Immature natural killer cell (primary cell): ENCODE data around the gene PSMD3. TPM values are rescaled to one million over a fixed set of nuclear protein-coding genes. Genes with fewer than 3 reads are reported as not detected.

Source experiments
- DNase-seq, 3 donors: peaks; one replicate each; pipeline ENCODE4 v3.0.0; 2022; ENCODE audit warnings: mixed read lengths in 1 of 3
- H3K27ac Mint-ChIP-seq, 6 donors: one replicate each; pipeline ENCODE4 v1.8.0; 2020; ENCODE audit warnings: mixed read lengths in 6 of 6, mild to moderate bottlenecking in 5 of 6, inconsistent platforms in 4 of 6, moderate library complexity in 3 of 6
- H3K27me3 Mint-ChIP-seq, 3 donors: one replicate each; pipeline ENCODE4 v1.8.0; 2020 to 2021; ENCODE audit warnings: low read depth in 3 of 3, mild to moderate bottlenecking in 3 of 3, mixed read lengths in 3 of 3, moderate library complexity in 3 of 3, inconsistent platforms in 1 of 3
- H3K36me3 Mint-ChIP-seq, 3 donors: one replicate each; pipeline ENCODE4 v1.8.0; 2020; ENCODE audit warnings: mixed read lengths in 3 of 3, inconsistent platforms in 2 of 3, mild to moderate bottlenecking in 2 of 3
- H3K4me1 Mint-ChIP-seq, 2 donors: one replicate each; pipeline ENCODE4 v1.8.0; 2020; ENCODE audit warnings: inconsistent platforms in 2 of 2, mild to moderate bottlenecking in 2 of 2, mixed read lengths in 2 of 2, moderate library complexity in 1 of 2
- H3K4me3 Mint-ChIP-seq, 5 donors: one replicate each; pipeline ENCODE4 v1.8.0; 2020; ENCODE audit warnings: mild to moderate bottlenecking in 5 of 5, mixed read lengths in 5 of 5, inconsistent platforms in 3 of 5, moderate library complexity in 3 of 5
- H3K9me3 Mint-ChIP-seq, 6 donors: one replicate each; pipeline ENCODE4 v1.8.0; 2020; ENCODE audit warnings: mild to moderate bottlenecking in 6 of 6, mixed read lengths in 6 of 6, inconsistent platforms in 4 of 6, moderate library complexity in 3 of 6
- polyA plus RNA-seq, 3 donors: library from polyadenylated mRNA; unstranded; fragments of 300-500 nt; fragmentation: Illumina TruSeq; gene quantifications; one replicate each; pipeline ENCODE4 v1.2.3, GENCODE V29; 2021

The PSMD3 gene
- polyA plus RNA-seq, 3 donors from 2014 or later = 47.0 to 59.1 (median 47.7) TPM

DNA sequence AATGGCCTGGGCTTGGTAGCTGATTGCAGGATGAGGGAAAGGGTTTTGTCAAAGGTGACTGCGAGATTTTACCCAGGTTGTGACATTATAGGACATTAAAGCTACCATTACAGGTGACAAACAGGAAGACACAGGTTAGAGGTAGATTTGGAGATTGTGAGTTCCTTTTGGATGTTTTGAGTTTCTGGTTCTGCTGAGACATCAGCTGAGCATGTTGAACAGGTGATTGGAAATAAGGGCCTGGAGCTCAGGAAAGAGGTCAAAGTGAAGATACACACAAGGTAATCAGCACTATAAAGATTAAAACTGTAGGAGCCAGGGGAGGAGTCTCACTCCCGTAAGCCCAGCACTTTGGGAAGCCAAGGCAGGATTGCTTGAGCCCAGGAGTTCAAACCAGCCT, 11.8 kb upstream of the PSMD3 start:
- Mint-ChIP-seq H3K27ac (peak overlapping the region in 1 of 6 donors; percentile 54), H3K9me3 (no peaks in the 10 kb centered on the region), H3K4me3 (peak overlapping the region in 1 of 5 donors; percentile 7), H3K27me3 (peaks cover 6 to 14% (median 13%) of the 10 kb centered on the region in 3 donors), H3K36me3 (no peaks in the 10 kb centered on the region), H3K4me1 (peaks cover 0 to 30% of the 10 kb centered on the region in 2 donors)
- no peak for DNase-seq

- peak overlapping the region in 1 of 6 donors; percentile 9 for H3K27ac Mint-ChIP-seq
- peaks cover 6 to 14% (median 11%) of the 10 kb centered on the region in 3 donors for H3K27me3 Mint-ChIP-seq
- H3K9me3 Mint-ChIP-seq = no peaks in the 10 kb centered on the region
- peaks cover 0 to 27% of the 10 kb centered on the region in 2 donors for H3K4me1 Mint-ChIP-seq
- H3K36me3 Mint-ChIP-seq = no peaks in the 10 kb centered on the region
- no peak for DNase-seq
- no peak overlapping the region for H3K4me3 Mint-ChIP-seq
Observed at GRCh38 chr17:39969375-39969774, 11.2 kb upstream of the PSMD3 start.

DNA sequence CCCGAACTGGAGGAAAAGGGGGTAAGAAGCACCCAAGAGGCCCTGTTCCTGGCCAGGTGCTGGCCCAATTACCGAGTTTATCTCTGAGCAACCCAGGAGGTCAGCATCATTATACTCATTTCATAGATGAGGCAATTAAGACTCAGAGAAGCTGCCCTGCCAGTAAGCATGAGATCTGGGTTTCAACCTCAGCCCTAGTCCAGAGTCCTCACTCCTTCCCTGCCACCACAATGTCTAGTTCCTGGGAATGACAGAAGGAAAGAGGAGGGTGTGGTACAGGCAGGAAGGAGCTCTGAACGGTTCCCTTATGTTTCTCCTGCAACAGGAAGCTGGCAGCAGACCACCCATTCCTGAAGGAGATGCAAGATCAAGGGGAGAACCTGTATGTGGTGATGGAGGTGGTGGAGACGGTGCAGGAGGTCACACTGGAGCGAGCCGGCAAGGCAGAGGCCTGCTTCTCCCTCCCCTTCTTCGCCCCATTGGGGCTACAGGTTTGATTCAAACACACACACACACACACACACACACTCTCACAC, 10.4 kb upstream of the PSMD3 start:
- H3K4me1 Mint-ChIP-seq = peaks cover 0 to 27% of the 10 kb centered on the region in 2 donors
- DNase-seq = no peak
- no peaks in the 10 kb centered on the region for H3K36me3 Mint-ChIP-seq
- peaks cover 6 to 12% (median 11%) of the 10 kb centered on the region in 3 donors for H3K27me3 Mint-ChIP-seq
- no peak overlapping the region for H3K27ac Mint-ChIP-seq
- no peak overlapping the region for H3K4me3 Mint-ChIP-seq
- H3K9me3 Mint-ChIP-seq = no peaks in the 10 kb centered on the region

- no peaks in the 10 kb centered on the region for H3K9me3 Mint-ChIP-seq
- peaks cover 0 to 20% of the 10 kb centered on the region in 2 donors for H3K4me1 Mint-ChIP-seq
- DNase-seq = no peak
- H3K27ac Mint-ChIP-seq = no peak overlapping the region
- H3K27me3 Mint-ChIP-seq = peaks cover 8 to 12% (median 11%) of the 10 kb centered on the region in 3 donors
- no peak overlapping the region for H3K4me3 Mint-ChIP-seq
- no peaks in the 10 kb centered on the region for H3K36me3 Mint-ChIP-seq
Observed at GRCh38 chr17:39971076-39971603, 9.5 kb upstream of the PSMD3 start.

GRCh38 chr17:39972271-39972670, 8.3 kb upstream of the PSMD3 start:
- Mint-ChIP-seq H3K4me1 (peaks cover 0 to 9% of the 10 kb centered on the region in 2 donors), H3K36me3 (no peaks in the 10 kb centered on the region), H3K27ac (peak overlapping the region in 1 of 6 donors; percentile 7), H3K4me3 (no peak overlapping the region), H3K9me3 (no peaks in the 10 kb centered on the region), H3K27me3 (peaks cover 8 to 14% (median 9%) of the 10 kb centered on the region in 3 donors)
- DNase-seq = no peak

DNA sequence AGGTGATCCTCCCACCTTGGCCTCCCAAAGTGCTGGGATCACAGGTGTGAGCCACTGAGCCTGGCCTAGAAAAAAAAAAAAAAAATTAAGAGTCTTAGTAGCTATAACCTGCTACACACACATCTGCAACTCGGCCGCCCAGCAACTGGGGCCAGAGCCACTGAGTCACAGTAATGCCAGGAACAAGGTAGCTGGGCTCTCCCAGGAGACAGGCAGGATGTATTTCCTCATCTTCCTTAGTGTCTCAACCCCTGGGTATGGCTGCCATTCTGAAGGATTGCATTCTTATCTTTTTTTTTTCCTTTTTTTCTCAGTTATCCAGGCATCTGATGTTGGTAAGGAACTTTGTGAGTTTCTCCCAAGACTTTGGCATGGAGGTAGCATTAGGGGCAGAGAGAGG, 7.1 kb upstream of the PSMD3 start:
- no peak for DNase-seq
- H3K9me3 Mint-ChIP-seq = no peaks in the 10 kb centered on the region
- H3K27ac Mint-ChIP-seq = no peak overlapping the region
- H3K4me1 Mint-ChIP-seq = peaks cover 0 to 5% of the 10 kb centered on the region in 2 donors
- H3K27me3 Mint-ChIP-seq = peaks cover 7 to 15% (median 8%) of the 10 kb centered on the region in 3 donors
- H3K36me3 Mint-ChIP-seq = no peaks in the 10 kb centered on the region
- H3K4me3 Mint-ChIP-seq = no peak overlapping the region

DNA sequence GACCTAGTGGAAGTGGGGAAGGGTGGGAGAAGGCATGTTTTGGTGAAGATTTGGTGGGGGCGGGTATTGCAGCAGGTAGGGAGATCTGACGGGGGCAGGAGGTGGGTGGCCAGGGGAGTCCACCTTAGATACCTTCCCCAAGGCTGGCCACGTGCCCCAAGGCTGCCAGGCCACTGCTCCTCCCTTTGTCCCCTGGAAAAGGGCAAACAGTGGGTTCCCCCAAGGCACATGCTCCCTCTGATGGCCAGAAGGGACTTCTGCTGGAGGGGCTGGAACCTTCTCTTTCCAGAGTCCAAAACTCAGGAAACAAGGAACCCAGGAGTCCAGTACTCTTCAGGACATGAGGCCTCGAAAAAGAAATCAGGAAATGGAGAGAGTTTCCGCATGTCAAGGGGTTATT, 6.2 kb upstream of the PSMD3 start:
- H3K4me3 Mint-ChIP-seq = no peak overlapping the region
- no peaks in the 10 kb centered on the region for H3K36me3 Mint-ChIP-seq

GRCh38 chr17:39975801-39976200, 4.8 kb upstream of the PSMD3 start:
- Mint-ChIP-seq H3K27ac (no peak overlapping the region), H3K27me3 (peaks cover 5 to 13% (median 11%) of the 10 kb centered on the region in 3 donors), H3K9me3 (no peaks in the 10 kb centered on the region), H3K4me1 (peaks cover 15 to 16% of the 10 kb centered on the region in 2 donors), H3K36me3 (no peaks in the 10 kb centered on the region), H3K4me3 (no peak overlapping the region)
- DNase-seq = no peak

More for the DNA sequence above, 6.2 kb upstream of the PSMD3 start:
- DNase-seq = no peak
- Mint-ChIP-seq H3K4me1 (peaks cover 4 to 6% of the 10 kb centered on the region in 2 donors), H3K27ac (no peak overlapping the region), H3K27me3 (peaks cover 5 to 12% (median 10%) of the 10 kb centered on the region in 3 donors), H3K9me3 (no peaks in the 10 kb centered on the region)

- peak overlapping the region in 4 of 6 donors; percentile 8 to 91 (median 48) for H3K27ac Mint-ChIP-seq
- H3K36me3 Mint-ChIP-seq = peaks cover 0 to under 1% (median 0%) of the 10 kb centered on the region in 3 donors
- H3K9me3 Mint-ChIP-seq = no peaks in the 10 kb centered on the region
- H3K4me3 Mint-ChIP-seq = peak overlapping the region in 4 of 5 donors; percentile 13 to 98 (median 92)
- H3K4me1 Mint-ChIP-seq = peaks cover 41 to 44% of the 10 kb centered on the region in 2 donors
- DNase-seq = no peak
- peaks cover 5 to 14% (median 8%) of the 10 kb centered on the region in 3 donors for H3K27me3 Mint-ChIP-seq
Observed at GRCh38 chr17:39979016-39979670, 1.5 kb upstream of the PSMD3 start.

- H3K36me3 Mint-ChIP-seq = peaks cover 0 to 5% (median 0%) of the 10 kb centered on the region in 3 donors
- H3K4me3 Mint-ChIP-seq = peak overlapping the region; percentile 92 to 98 (median 93)
- peaks cover 3 to 14% (median 8%) of the 10 kb centered on the region in 3 donors for H3K27me3 Mint-ChIP-seq
- DNase-seq = no peak
- H3K27ac Mint-ChIP-seq = peak overlapping the region; percentile 91 to 97 (median 94)
- H3K9me3 Mint-ChIP-seq = no peaks in the 10 kb centered on the region
- peaks cover 42 to 44% of the 10 kb centered on the region in 2 donors for H3K4me1 Mint-ChIP-seq
Observed at GRCh38 chr17:39979893-39980350, 685 bp upstream of the PSMD3 start.

- Mint-ChIP-seq H3K27ac (peak overlapping the region; percentile 91 to 97 (median 94)), H3K36me3 (peaks cover 6 to 16% (median 8%) of the 10 kb centered on the region in 3 donors), H3K9me3 (no peaks in the 10 kb centered on the region), H3K4me1 (peaks cover 44 to 53% of the 10 kb centered on the region in 2 donors), H3K27me3 (peaks cover 3 to 13% (median 8%) of the 10 kb centered on the region in 3 donors), H3K4me3 (peak overlapping the region; percentile 92 to 98 (median 93))
- DNase-seq = no peak
Observed at GRCh38 chr17:39981207-39981741, 667 bp downstream of the PSMD3 start.

DNA sequence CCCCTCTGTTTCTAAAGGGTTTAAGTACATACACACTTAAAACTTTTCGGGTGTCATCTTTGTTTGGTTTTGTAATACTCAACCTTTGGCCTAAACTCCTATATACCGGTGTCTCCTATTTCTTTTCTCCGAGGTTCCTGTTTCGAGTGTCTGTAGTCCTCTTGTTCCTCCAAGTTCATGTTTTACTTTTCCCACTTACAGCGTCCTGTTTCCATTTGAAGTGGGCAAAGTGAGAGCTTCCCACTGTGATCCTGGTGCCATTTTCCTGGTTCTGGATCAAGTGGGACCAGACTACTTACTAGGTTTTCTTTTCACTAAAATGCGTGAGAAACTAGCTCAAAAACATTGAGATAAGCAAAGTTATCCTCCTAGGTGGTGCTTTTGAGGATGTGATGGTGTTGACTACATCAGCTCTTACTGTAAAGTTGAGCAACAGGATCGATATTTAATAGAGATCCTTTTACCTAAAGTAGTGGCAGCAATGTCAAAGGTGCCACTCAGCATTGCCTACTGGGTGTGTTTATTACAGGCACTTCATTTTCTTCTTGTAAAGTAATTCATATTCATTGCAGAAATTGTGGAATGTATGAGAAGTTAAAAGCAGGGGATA, 1.3 kb downstream of the PSMD3 start:
- Mint-ChIP-seq H3K9me3 (no peaks in the 10 kb centered on the region), H3K27me3 (peaks cover 3 to 11% (median 7%) of the 10 kb centered on the region in 3 donors), H3K36me3 (peaks cover 12 to 22% (median 12%) of the 10 kb centered on the region in 3 donors), H3K27ac (peak overlapping the region; percentile 91 to 97 (median 94)), H3K4me1 (peaks cover 45 to 53% of the 10 kb centered on the region in 2 donors), H3K4me3 (peak overlapping the region; percentile 92 to 98 (median 93))
- DNase-seq = no peak

- peaks cover 29 to 74% (median 54%) of the 10 kb centered on the region in 3 donors for H3K36me3 Mint-ChIP-seq
- DNase-seq = no peak
- peak overlapping the region in 1 of 6 donors; percentile 17 for H3K27ac Mint-ChIP-seq
- peaks cover 9 to 14% of the 10 kb centered on the region in 2 donors for H3K4me1 Mint-ChIP-seq
- no peak overlapping the region for H3K4me3 Mint-ChIP-seq
- H3K9me3 Mint-ChIP-seq = no peaks in the 10 kb centered on the region
- peaks cover 0 to 7% (median 0%) of the 10 kb centered on the region in 3 donors for H3K27me3 Mint-ChIP-seq
Observed at GRCh38 chr17:39988206-39988810, 7.7 kb downstream of the PSMD3 start.
